Panc1 (cell line): ENCODE results near the gene ARL2. TPM values are rescaled to one million over a fixed set of nuclear protein-coding genes. Genes with fewer than 3 reads are reported as not detected.
A peak's percentile ranks its signal among the peaks of the same experiment; 100 is the strongest.

Experiments used
- ATAC-seq: fragments of 200-7000 bp; cut with Tn5 transposase; 2 replicates; pipeline ENCODE4 v1.9.1; 2020; ENCODE audit warnings: mild to moderate bottlenecking, moderate library complexity
- BruUV-seq: library from RNA; stranded (reverse); fragments of 400-500 nt; replicated peaks from 2 replicates; lab custom pipeline; 2021; lab: Mats Ljungman, UMichigan
- CTCF ChIA-PET: fragments of 300-600 bp; sonication (Branson Sonifier 250); formaldehyde crosslinking; loops from one replicate; lab custom pipeline; 2022; ENCODE audit warnings: antibody characterized with exemption; lab: Charles Lee
- POLR2A ChIA-PET: fragments of 300-600 bp; sonication (Branson Sonifier 250); formaldehyde crosslinking; loops from one replicate; lab custom pipeline; 2022; ENCODE audit warnings: antibody characterized with exemption; lab: Charles Lee
- DNase-seq: peaks from one replicate; pipeline ENCODE4 v3.0.0-alpha.2; 2010; ENCODE audit warnings: low read depth, low spot score
- H3K27ac ChIP-seq: 2 replicates; pipeline ENCODE4 v1.5.1; 2011; ENCODE audit warnings: mild to moderate bottlenecking, low read length, inconsistent platforms
- H3K27me3 ChIP-seq: fragments of 200-500 bp; sonication (Bioruptor generic); 2 replicates; pipeline ENCODE4 v1.6.0; 2014; ENCODE audit warnings: low read length, inconsistent platforms; ENCODE audit not compliant: control insufficient read depth, insufficient read depth
- H3K36me3 ChIP-seq: fragments of 200-500 bp; sonication (Bioruptor generic); 2 replicates; pipeline ENCODE4 v1.5.1; 2014; ENCODE audit warnings: inconsistent platforms, mild to moderate bottlenecking, low read length, moderate library complexity; ENCODE audit not compliant: control insufficient read depth, insufficient read depth
- H3K4me1 ChIP-seq: 2 replicates; pipeline ENCODE4 v1.5.1; 2011; ENCODE audit warnings: inconsistent platforms, mild to moderate bottlenecking, low read length, moderate library complexity; ENCODE audit not compliant: control insufficient read depth, insufficient read depth
- H3K4me3 ChIP-seq, 2 experiments: 2 replicates each; pipeline ENCODE4 v1.5.1; 2011 to 2012; ENCODE audit warnings: low read depth in 2 of 2, low read length in 2 of 2, mild to moderate bottlenecking in 2 of 2, inconsistent platforms in 1 of 2, moderate library complexity in 1 of 2
- H3K9me3 ChIP-seq: fragments of 200-500 bp; sonication (Bioruptor generic); 2 replicates; pipeline ENCODE4 v1.5.1; 2014; ENCODE audit warnings: low read depth, mild to moderate bottlenecking, inconsistent platforms, low read length, moderate library complexity; ENCODE audit not compliant: control insufficient read depth, insufficient read depth
- POLR2AphosphoS5 ChIP-seq: IDR thresholded peaks from 2 replicates; pipeline ENCODE4 v1.6.1; 2012; ENCODE audit warnings: mild to moderate bottlenecking, low read depth, low read length, moderate library complexity
- SIN3A ChIP-seq: IDR thresholded peaks from 2 replicates; pipeline ENCODE4 v1.6.1; 2012; ENCODE audit warnings: low read depth, mild to moderate bottlenecking, low read length, moderate library complexity, borderline replicate concordance; ENCODE audit not compliant: insufficient read depth
- TCF7L2 ChIP-seq: IDR thresholded peaks from 2 replicates; pipeline ENCODE4 v1.6.1; 2011; ENCODE audit warnings: mild to moderate bottlenecking, low read depth, low read length, inconsistent platforms
- in situ Hi-C: cut with HindIII; loops from 2 replicates; pipeline ENCODE4 v1.10.0; 2016; ENCODE audit warnings: low sequenced_read_pairs, low pct_unique_long_range_greater_than_20kb
- intact Hi-C: fragments of 100-400 bp; cut with micrococcal nuclease; formaldehyde crosslinking; loops from one replicate; pipeline ENCODE4 v1.10.0; 2022; ENCODE audit not compliant: unreplicated experiment
- total RNA-seq: library from RNA; stranded (reverse); gene quantifications from one replicate; pipeline ENCODE4 v1.2.1, GENCODE V29; 2021; ENCODE audit not compliant: unreplicated experiment
- TF ChIP-seq, protein P1 (sequence below), 2 experiments: IDR thresholded peaks; 2 replicates each; pipeline ENCODE4 v1.6.1; 2011 to 2012; ENCODE audit warnings: low read depth in 2 of 2, control low read depth in 1 of 2, low read length in 1 of 2, mild to moderate bottlenecking in 1 of 2, moderate library complexity in 1 of 2; ENCODE audit not compliant: insufficient read depth in 1 of 2
- TF ChIP-seq, protein P2 (sequence below): fragments of 450-650 bp; IDR thresholded peaks from 2 replicates; pipeline ENCODE4 v1.5.1; 2017; ENCODE audit warnings: mild to moderate bottlenecking

The ARL2 gene
- total RNA-seq, 1 experiment from 2014 or later, result 177 TPM

DNA sequence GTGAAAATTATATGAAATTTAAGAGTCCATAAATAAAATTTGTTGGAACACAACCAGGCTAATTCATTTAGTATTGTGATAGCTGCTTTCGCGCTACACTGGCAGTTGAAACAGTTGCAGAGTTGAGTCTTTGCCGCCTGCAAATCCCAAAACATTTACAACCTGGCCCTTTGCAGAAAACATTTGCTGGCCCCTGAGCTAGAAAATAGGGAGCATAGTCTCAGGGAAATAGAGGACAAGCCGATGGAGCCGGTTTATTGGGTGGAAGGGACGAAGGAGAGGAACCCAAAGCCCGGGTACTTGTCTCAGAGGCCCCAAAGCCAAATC lies 26.5 kb downstream of the ARL2 start:
- CTCF ChIA-PET, result no interaction called here
- Histone ChIP-seq H3K27me3 (no peaks in the 10 kb centered on the region), H3K27ac (peak overlapping the region; percentile 93), H3K36me3 (no peaks in the 10 kb centered on the region), H3K4me1 (peaks cover 16% of the 10 kb centered on the region), H3K4me3 (peak overlapping the region; percentile 60 to 82), H3K9me3 (no peaks in the 10 kb centered on the region)
- POLR2A ChIA-PET, result interaction anchor here (0.6 kb wide), 1 partner anchor 58 kb away, joined by 3 read pairs; no protein-coding TSS in a partner anchor
- no peak for ATAC-seq
- in situ Hi-C loops, result no loop called here
- intact Hi-C loops, result no loop called here
- DNase-seq, result no peak
- TF ChIP-seq, protein P1, sequence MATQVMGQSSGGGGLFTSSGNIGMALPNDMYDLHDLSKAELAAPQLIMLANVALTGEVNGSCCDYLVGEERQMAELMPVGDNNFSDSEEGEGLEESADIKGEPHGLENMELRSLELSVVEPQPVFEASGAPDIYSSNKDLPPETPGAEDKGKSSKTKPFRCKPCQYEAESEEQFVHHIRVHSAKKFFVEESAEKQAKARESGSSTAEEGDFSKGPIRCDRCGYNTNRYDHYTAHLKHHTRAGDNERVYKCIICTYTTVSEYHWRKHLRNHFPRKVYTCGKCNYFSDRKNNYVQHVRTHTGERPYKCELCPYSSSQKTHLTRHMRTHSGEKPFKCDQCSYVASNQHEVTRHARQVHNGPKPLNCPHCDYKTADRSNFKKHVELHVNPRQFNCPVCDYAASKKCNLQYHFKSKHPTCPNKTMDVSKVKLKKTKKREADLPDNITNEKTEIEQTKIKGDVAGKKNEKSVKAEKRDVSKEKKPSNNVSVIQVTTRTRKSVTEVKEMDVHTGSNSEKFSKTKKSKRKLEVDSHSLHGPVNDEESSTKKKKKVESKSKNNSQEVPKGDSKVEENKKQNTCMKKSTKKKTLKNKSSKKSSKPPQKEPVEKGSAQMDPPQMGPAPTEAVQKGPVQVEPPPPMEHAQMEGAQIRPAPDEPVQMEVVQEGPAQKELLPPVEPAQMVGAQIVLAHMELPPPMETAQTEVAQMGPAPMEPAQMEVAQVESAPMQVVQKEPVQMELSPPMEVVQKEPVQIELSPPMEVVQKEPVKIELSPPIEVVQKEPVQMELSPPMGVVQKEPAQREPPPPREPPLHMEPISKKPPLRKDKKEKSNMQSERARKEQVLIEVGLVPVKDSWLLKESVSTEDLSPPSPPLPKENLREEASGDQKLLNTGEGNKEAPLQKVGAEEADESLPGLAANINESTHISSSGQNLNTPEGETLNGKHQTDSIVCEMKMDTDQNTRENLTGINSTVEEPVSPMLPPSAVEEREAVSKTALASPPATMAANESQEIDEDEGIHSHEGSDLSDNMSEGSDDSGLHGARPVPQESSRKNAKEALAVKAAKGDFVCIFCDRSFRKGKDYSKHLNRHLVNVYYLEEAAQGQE (IDR thresholded peaks at IDR 0.05; ENCODE audit: insufficient read depth in 1 of 2, low read depth in 2 of 2, low read length in 1 of 2), result no peak
- TF ChIP-seq, protein P2, sequence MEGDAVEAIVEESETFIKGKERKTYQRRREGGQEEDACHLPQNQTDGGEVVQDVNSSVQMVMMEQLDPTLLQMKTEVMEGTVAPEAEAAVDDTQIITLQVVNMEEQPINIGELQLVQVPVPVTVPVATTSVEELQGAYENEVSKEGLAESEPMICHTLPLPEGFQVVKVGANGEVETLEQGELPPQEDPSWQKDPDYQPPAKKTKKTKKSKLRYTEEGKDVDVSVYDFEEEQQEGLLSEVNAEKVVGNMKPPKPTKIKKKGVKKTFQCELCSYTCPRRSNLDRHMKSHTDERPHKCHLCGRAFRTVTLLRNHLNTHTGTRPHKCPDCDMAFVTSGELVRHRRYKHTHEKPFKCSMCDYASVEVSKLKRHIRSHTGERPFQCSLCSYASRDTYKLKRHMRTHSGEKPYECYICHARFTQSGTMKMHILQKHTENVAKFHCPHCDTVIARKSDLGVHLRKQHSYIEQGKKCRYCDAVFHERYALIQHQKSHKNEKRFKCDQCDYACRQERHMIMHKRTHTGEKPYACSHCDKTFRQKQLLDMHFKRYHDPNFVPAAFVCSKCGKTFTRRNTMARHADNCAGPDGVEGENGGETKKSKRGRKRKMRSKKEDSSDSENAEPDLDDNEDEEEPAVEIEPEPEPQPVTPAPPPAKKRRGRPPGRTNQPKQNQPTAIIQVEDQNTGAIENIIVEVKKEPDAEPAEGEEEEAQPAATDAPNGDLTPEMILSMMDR, result no peak
- TF ChIP-seq POLR2AphosphoS5, result no peak
- TF ChIP-seq SIN3A, result no peak
- TF ChIP-seq TCF7L2, result no peak
- no TSS peak for BruUV-seq

DNA sequence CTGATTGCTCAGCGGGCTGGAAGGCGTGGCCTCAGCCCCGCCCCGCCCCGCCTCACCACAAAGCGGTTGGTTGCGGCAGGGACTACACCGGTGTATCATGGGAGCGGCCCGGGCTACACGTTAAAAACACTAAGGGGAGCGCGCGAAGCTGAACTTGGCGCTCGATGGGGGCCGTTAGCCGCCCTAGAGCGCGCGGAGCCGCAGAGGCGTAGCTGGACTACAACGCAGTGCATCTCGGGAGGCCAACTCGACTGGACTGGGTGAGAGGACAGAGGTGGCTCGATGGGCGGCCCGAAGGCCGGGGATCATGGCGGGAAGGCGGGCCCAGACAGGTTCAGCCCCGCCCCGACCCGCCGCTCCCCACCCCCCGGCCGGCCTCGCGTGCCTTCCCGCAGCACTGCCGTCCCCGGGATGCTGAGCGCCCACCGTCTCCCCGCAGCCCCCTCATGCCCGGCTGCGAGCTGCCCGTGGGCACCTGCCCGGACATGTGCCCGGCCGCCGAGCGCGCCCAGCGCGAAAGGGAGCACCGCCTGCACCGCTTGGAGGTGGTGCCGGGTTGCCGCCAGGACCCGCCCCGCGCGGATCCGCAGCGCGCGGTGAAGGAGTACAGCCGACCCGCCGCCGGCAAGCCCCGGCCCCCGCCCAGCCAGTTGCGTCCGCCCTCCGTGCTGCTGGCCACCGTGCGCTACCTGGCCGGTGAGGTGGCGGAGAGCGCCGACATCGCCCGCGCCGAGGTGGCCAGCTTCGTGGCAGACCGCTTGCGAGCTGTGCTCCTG lies 27.1 kb downstream of the ARL2 start, which contains the start of gene SAC3D1:
TSS of gene SAC3D1 (plus strand) at position 364 of the 776 bp plus-strand sequence. CDS start at position 447, 83 bp downstream.
- BruUV-seq, result no TSS peak
- Histone ChIP-seq H3K27me3 (no peaks in the 10 kb centered on the region), H3K36me3 (no peaks in the 10 kb centered on the region), H3K4me1 (peaks cover 16% of the 10 kb centered on the region), H3K27ac (peak within 1 kb of the TSS; percentile 93), H3K4me3 (peak within 1 kb of the TSS; percentile 60 to 82), H3K9me3 (no peaks in the 10 kb centered on the region)
- ChIA-PET POLR2A (interaction anchor here (0.6 kb wide), 2 partner anchors 10 to 57 kb away, joined by 3 to 11 read pairs; no protein-coding TSS in a partner anchor), CTCF (interaction anchor here (0.6 to 0.7 kb wide), 3 partner anchors 27 to 158 kb away, joined by 3 read pairs; no protein-coding TSS in a partner anchor)
- intact Hi-C loops (no loop called here), in situ Hi-C loops (no loop called here)
- TF ChIP-seq, protein P1 (IDR thresholded peaks at IDR 0.05; ENCODE audit: insufficient read depth in 1 of 2, low read depth in 2 of 2, low read length in 1 of 2), result no peak
- TF ChIP-seq POLR2AphosphoS5 (peak; percentile 95), SIN3A (peak; percentile 69; the same call in 1 of the 2 replicates)
- DNase-seq (peak; percentile 85), ATAC-seq (peak; percentile 97)
